K562 (cell line): ENCODE data around the gene PIF1. TPM values are rescaled to one million over a fixed set of nuclear protein-coding genes. Genes with fewer than 3 reads are reported as not detected.

ENCODE experiments used
- ATAC-seq: fragments of 200-7000 bp; cut with Tn5 transposase; 3 replicates; pipeline ENCODE4 v1.9.1; 2020; ENCODE audit warnings: moderate library complexity
- BruUV-seq: library from RNA; stranded (reverse); fragments of 400-500 nt; replicated peaks from 2 replicates; lab custom pipeline; 2021; lab: Mats Ljungman, UMichigan
- CTCF ChIA-PET: fragments of 300-600 bp; formaldehyde crosslinking; extraction: SDS; loops from one replicate; lab custom pipeline; 2021; ENCODE audit warnings: low intra/inter-chr PET ratio; lab: Yijun Ruan, JAX
- POLR2A ChIA-PET: fragments of 300-600, 350-650 bp; sonication (Branson Sonifier 250); formaldehyde crosslinking; extraction: SDS; loops from one replicate; lab custom pipeline; 2021; ENCODE audit warnings: antibody characterized with exemption, inconsistent platforms; lab: Yijun Ruan, JAX
- DNase-seq, 4 experiments: peaks; one replicate each; pipeline versions ENCODE4 v3.0.0 to v3.0.0-alpha.2; 2011 to 2018; ENCODE audit warnings: low spot score in 3 of 4, mixed read lengths in 3 of 4; ENCODE audit errors: extremely low read depth in 1 of 4
- FAIRE-seq: peaks from 2 replicates; lab custom pipeline; 2011; peaks lifted over from hg19 to GRCh38; lab: Jason Lieb, UNC
- H2AFZ ChIP-seq: 2 replicates; pipeline ENCODE4 v1.6.0; 2011; ENCODE audit warnings: low read depth, low read length, control low read depth, inconsistent platforms
- H3K27ac ChIP-seq: fragments of 200-600 bp; 3 replicates; pipeline ENCODE4 v1.8.0; 2011; ENCODE audit warnings: low read depth, mild to moderate bottlenecking, control low read depth, inconsistent platforms, low read length, moderate library complexity, mixed read lengths; ENCODE audit errors: extremely low read depth
- H3K27me3 ChIP-seq, 2 experiments: fragments of 300-600 bp in 1 of 2; 2 replicates in 1 of 2; 3 replicates in 1 of 2; pipeline versions ENCODE4 v1.6.0 to v1.8.0; 2011; ENCODE audit warnings: inconsistent platforms in 2 of 2, low read length in 2 of 2, mild to moderate bottlenecking in 1 of 2, mixed read lengths in 1 of 2, moderate library complexity in 1 of 2; ENCODE audit not compliant: control insufficient read depth in 2 of 2, insufficient read depth in 2 of 2
- H3K36me3 ChIP-seq: fragments of 300-600 bp; 3 replicates; pipeline ENCODE4 v1.8.0; 2011; ENCODE audit warnings: mild to moderate bottlenecking, low read length, inconsistent platforms; ENCODE audit not compliant: control insufficient read depth, insufficient read depth
- H3K4me1 ChIP-seq, 2 experiments: fragments of 200-600 bp in 1 of 2; replicated peaks in 1 of 2; 2 replicates in 1 of 2; 3 replicates in 1 of 2; pipeline versions ENCODE4 v1.5.1 to v1.8.0; 2011; ENCODE audit warnings: inconsistent platforms in 2 of 2, low read length in 2 of 2, mild to moderate bottlenecking in 1 of 2, mixed read lengths in 1 of 2, moderate library complexity in 1 of 2; ENCODE audit not compliant: control insufficient read depth in 2 of 2, insufficient read depth in 2 of 2
- H3K4me2 ChIP-seq: 2 replicates; pipeline ENCODE4 v1.6.1; 2011; ENCODE audit warnings: low read length, control low read depth, inconsistent platforms, mixed read lengths; ENCODE audit not compliant: insufficient read depth
- H3K4me3 ChIP-seq: fragments of 200-600 bp; sonication (generic), shearing (Covaris generic); 2 replicates; pipeline ENCODE4 v1.5.1; 2016; ENCODE audit warnings: control low read depth, inconsistent platforms
- H3K79me2 ChIP-seq: fragments of 200-600 bp; 3 replicates; pipeline ENCODE4 v1.8.0; 2011; ENCODE audit warnings: low read length, inconsistent platforms; ENCODE audit not compliant: control insufficient read depth, insufficient read depth
- H3K9ac ChIP-seq, 2 experiments: 2 replicates each; pipeline versions ENCODE4 v1.6.0 to v1.6.1; 2011; ENCODE audit warnings: low read depth in 2 of 2, low read length in 2 of 2, control low read depth in 1 of 2, inconsistent platforms in 1 of 2, mild to moderate bottlenecking in 1 of 2, mixed read lengths in 1 of 2; ENCODE audit not compliant: insufficient read depth in 1 of 2
- H3K9me1 ChIP-seq: one replicate; pipeline ENCODE4 v1.6.0; 2011; ENCODE audit warnings: inconsistent platforms, mild to moderate bottlenecking, low read length, moderate library complexity; ENCODE audit not compliant: control insufficient read depth, insufficient read depth
- H3K9me3 ChIP-seq: replicated peaks from 2 replicates; pipeline ENCODE4 v1.5.1; 2011; ENCODE audit warnings: low read depth, low read length, inconsistent platforms; ENCODE audit not compliant: control insufficient read depth, insufficient read depth
- H4K20me1 ChIP-seq: replicated peaks from 2 replicates; pipeline ENCODE4 v1.6.1; 2011; ENCODE audit warnings: low read length, inconsistent platforms, mixed read lengths; ENCODE audit not compliant: control insufficient read depth, insufficient read depth
- FOXA3 ChIP-seq, 2 experiments: fragments of 450-650 bp in 1 of 2; sonication (generic) in 1 of 2; formaldehyde crosslinking; IDR thresholded peaks in 1 of 2; conservative IDR thresholded peaks in 1 of 2; 2 replicates each; pipeline versions ENCODE4 v1.4.0 to v1.8.0; 2020 to 2022; ENCODE audit warnings: mild to moderate bottlenecking in 2 of 2, missing genetic modification reagents in 1 of 2
- RB1 ChIP-seq: fragments of 450-650 bp; IDR thresholded peaks from 2 replicates; pipeline ENCODE4 v1.6.1; 2017; ENCODE audit warnings: low read depth, mild to moderate bottlenecking
- TFE3 ChIP-seq: fragments of 450-650 bp; formaldehyde crosslinking; IDR thresholded peaks from 2 replicates; pipeline ENCODE4 v1.4.0; 2020; ENCODE audit warnings: mild to moderate bottlenecking, mixed read lengths
- in situ Hi-C: fragments of 300-500 bp; cut with MboI; formaldehyde crosslinking; loops from 4 replicates; pipeline ENCODE4 v1.15.0; 2018; ENCODE audit warnings: inconsistent platforms, mixed read lengths
- intact Hi-C: fragments of 100-400 bp; cut with micrococcal nuclease; formaldehyde crosslinking; loops from 2 replicates; pipeline ENCODE4 v1.14.2; 2022
- polyA plus RNA-seq, 8 experiments: library from polyadenylated mRNA; depleted of rRNA in 4 of 8; stranded (reverse) in 5 of 8; unstranded in 3 of 8; fragments of >200 nt; fragmentation: Nextera tagmentation in 2 of 8; fragmentation: Illumina TruSeq in 1 of 8; extraction: Ambion mirVana in 2 of 8; extraction: Trizol in 1 of 8; gene quantifications; 2 replicates each; pipeline versions ENCODE4 v1.2.1 to v1.2.3, GENCODE V29; 2011 to 2014; ENCODE audit warnings: inconsistent platforms in 1 of 8, missing spikeins in 1 of 8
- total RNA-seq, 7 experiments: library from RNA; depleted of rRNA in 6 of 7; stranded (reverse); fragments of >200 nt in 6 of 7; fragmentation: Illumina TruSeq in 2 of 7; extraction: Trizol in 2 of 7; gene quantifications; 2 replicates each; pipeline versions ENCODE4 v1.2.1 to v1.2.3, GENCODE V29; 2011 to 2021; ENCODE audit warnings: low replicate concordance in 1 of 7

Gene PIF1
- total and polyA plus RNA-seq, 9 of the 15 experiments (the other 6 are each of a cell fraction or from before 2014, with no cell fraction given), result 1.1 to 37.9 (median 11.5) TPM

GRCh38 chr15:64869501-64869900 is 44.1 kb upstream of the PIF1 start:
- H3K27ac ChIP-seq, result no peak overlapping the region
- FAIRE-seq (no peak), ATAC-seq (no peak), DNase-seq (no peak)
- H4K20me1 ChIP-seq, result no peaks in the 10 kb centered on the region
- H3K9me3 ChIP-seq, result no peaks in the 10 kb centered on the region
- no TSS peak for BruUV-seq
- no peak overlapping the region for H2AFZ ChIP-seq
- H3K27me3 ChIP-seq, result no peaks in the 10 kb centered on the region
- TF ChIP-seq FOXA3 (CRISPR knock-in tag; conservative IDR thresholded peaks at IDR 0.05 in 1 of 2, IDR thresholded peaks at IDR 0.05 in 1 of 2), result no peak
- TF ChIP-seq TFE3 (CRISPR knock-in tag), result no peak
- no peak for TF ChIP-seq RB1
- intact Hi-C loops, result no loop called here
- H3K4me1 ChIP-seq, result peaks cover 0 to 3% of the 10 kb centered on the region in 2 experiments; a peak in 1 of 5 replicates
- no peak overlapping the region for H3K4me2 ChIP-seq
- no peak overlapping the region for H3K4me3 ChIP-seq
- no peak overlapping the region for H3K9ac ChIP-seq
- no peaks in the 10 kb centered on the region for H3K9me1 ChIP-seq
- peaks cover 16% of the 10 kb centered on the region; the same call in 1 of the 3 replicates for H3K36me3 ChIP-seq
- CTCF ChIA-PET, result no interaction called here
- in situ Hi-C loops, result no loop called here
- POLR2A ChIA-PET, result no interaction called here
- H3K79me2 ChIP-seq, result no peaks in the 10 kb centered on the region
